GM12878 (cell line): ENCODE results near the gene RAD51B. TPM values are rescaled to one million over a fixed set of nuclear protein-coding genes. Genes with fewer than 3 reads are reported as not detected.
A peak's percentile ranks its signal among the peaks of the same experiment; 100 is the strongest.
"Not testable (repeated sequence)": the region's sequence is repeated elsewhere in the genome, so short reads cannot be mapped to it uniquely, and the experiment has no call there.

Source experiments
- ATAC-seq: fragments of 200-7000 bp; cut with Tn5 transposase; 3 replicates; pipeline ENCODE4 v1.9.1; 2020; ENCODE audit warnings: mild to moderate bottlenecking, moderate library complexity
- BruUV-seq: library from RNA; stranded (reverse); fragments of 400-500 nt; replicated peaks from 2 replicates; lab custom pipeline; 2021; lab: Mats Ljungman, UMichigan
- CTCF ChIA-PET: fragments of 300-600 bp; sonication (Branson Sonifier 250); formaldehyde crosslinking; extraction: SDS; loops from one replicate; lab custom pipeline; 2021; ENCODE audit warnings: inconsistent platforms; lab: Yijun Ruan, JAX
- POLR2A ChIA-PET: fragments of 350-600 bp; formaldehyde crosslinking; extraction: SDS; loops from one replicate; lab custom pipeline; 2021; ENCODE audit warnings: inconsistent platforms; lab: Charles Lee
- RAD21 ChIA-PET: fragments of 300-600 bp; sonication (Branson Sonifier 250); formaldehyde crosslinking; loops from one replicate; lab custom pipeline; 2023; ENCODE audit warnings: antibody characterized with exemption; ENCODE audit not compliant: unreplicated experiment; lab: Charles Lee
- SMC1A ChIA-PET: fragments of 300-600 bp; sonication (Branson Sonifier 250); formaldehyde crosslinking; loops from one replicate; lab custom pipeline; 2023; ENCODE audit not compliant: unreplicated experiment, uncharacterized antibody; lab: Charles Lee
- DNase-seq: peaks from one replicate; pipeline ENCODE4 v3.0.0-alpha.2; 2011; ENCODE audit warnings: low read depth, low spot score
- FAIRE-seq: peaks from 3 replicates; lab custom pipeline; 2011; peaks lifted over from hg19 to GRCh38; lab: Jason Lieb, UNC
- H2AFZ ChIP-seq: 2 replicates; pipeline ENCODE4 v1.6.0; 2011; ENCODE audit warnings: low read depth, low read length, control low read depth; ENCODE audit not compliant: control insufficient read depth
- H3K27ac ChIP-seq: 2 replicates; pipeline ENCODE4 v1.5.1; 2011; ENCODE audit warnings: control low read depth; ENCODE audit not compliant: control insufficient read depth, insufficient read depth
- H3K27me3 ChIP-seq, 2 experiments: replicated peaks in 1 of 2; 2 replicates each; pipeline versions ENCODE4 v1.6.0 to v1.6.1; 2011; ENCODE audit warnings: low read length in 1 of 2; ENCODE audit not compliant: control insufficient read depth in 2 of 2, insufficient read depth in 2 of 2
- H3K36me3 ChIP-seq, 2 experiments: 2 replicates each; pipeline ENCODE4 v1.5.1; 2011; ENCODE audit warnings: low read length in 1 of 2; ENCODE audit not compliant: control insufficient read depth in 2 of 2, insufficient read depth in 2 of 2
- H3K4me1 ChIP-seq: 2 replicates; pipeline ENCODE4 v1.6.1; 2011; ENCODE audit warnings: mild to moderate bottlenecking, low read length, moderate library complexity, mixed read lengths; ENCODE audit not compliant: control insufficient read depth, insufficient read depth
- H3K4me2 ChIP-seq: 2 replicates; pipeline ENCODE4 v1.6.0; 2011; ENCODE audit warnings: control low read depth; ENCODE audit not compliant: control insufficient read depth, insufficient read depth
- H3K4me3 ChIP-seq: fragments of 200-600 bp; sonication (generic); 2 replicates; pipeline ENCODE4 v1.5.1; 2016
- H3K79me2 ChIP-seq: 2 replicates; pipeline ENCODE4 v1.6.0; 2011; ENCODE audit warnings: low read length; ENCODE audit not compliant: control insufficient read depth, insufficient read depth
- H3K9ac ChIP-seq: 2 replicates; pipeline ENCODE4 v1.8.0; 2011; ENCODE audit warnings: low read length, control low read depth, mixed read lengths; ENCODE audit not compliant: control insufficient read depth, insufficient read depth
- H3K9me3 ChIP-seq: replicated peaks from 3 replicates; pipeline ENCODE4 v1.5.1; 2011; ENCODE audit warnings: mild to moderate bottlenecking, low read length; ENCODE audit not compliant: control insufficient read depth, insufficient read depth
- H4K20me1 ChIP-seq: 2 replicates; pipeline ENCODE4 v1.6.0; 2011; ENCODE audit not compliant: control insufficient read depth, insufficient read depth
- CHD2 ChIP-seq: IDR thresholded peaks from 2 replicates; pipeline ENCODE4 v1.6.1; 2011; ENCODE audit warnings: low read depth, low read length, improper control_type of control experiment, borderline replicate concordance
- ETV6 ChIP-seq, 2 experiments: fragments of 450-650 bp in 1 of 2; IDR thresholded peaks in 1 of 2; conservative IDR thresholded peaks in 1 of 2; 2 replicates each; pipeline ENCODE4 v1.6.1; 2014; ENCODE audit warnings: antibody characterized with exemption in 1 of 2, borderline replicate concordance in 1 of 2, low read depth in 1 of 2, mild to moderate bottlenecking in 1 of 2, moderate library complexity in 1 of 2
- LARP7 ChIP-seq: fragments of 450-650 bp; IDR thresholded peaks from 2 replicates; pipeline ENCODE4 v1.6.1; 2017; ENCODE audit warnings: mild to moderate bottlenecking
- NFYB ChIP-seq: IDR thresholded peaks from 2 replicates; pipeline ENCODE4 v1.6.1; 2011; ENCODE audit warnings: low read depth, mild to moderate bottlenecking, low read length, improper control_type of control experiment, moderate library complexity; ENCODE audit not compliant: insufficient read depth
- SMARCA5 ChIP-seq: fragments of 450-650 bp; IDR thresholded peaks from 2 replicates; pipeline ENCODE4 v1.6.1; 2017; ENCODE audit warnings: mild to moderate bottlenecking
- TCF3 ChIP-seq: IDR thresholded peaks from 2 replicates; pipeline ENCODE4 v1.6.1; 2012; ENCODE audit warnings: low read depth, mild to moderate bottlenecking, low read length, borderline replicate concordance; ENCODE audit not compliant: insufficient read depth
- YBX1 ChIP-seq: fragments of 450-650 bp; IDR thresholded peaks from 2 replicates; pipeline ENCODE4 v1.6.1; 2016; ENCODE audit warnings: antibody characterized with exemption
- ZNF217 ChIP-seq: fragments of 450-650 bp; IDR thresholded peaks from 2 replicates; pipeline ENCODE4 v1.6.1; 2017; ENCODE audit warnings: antibody characterized with exemption, mild to moderate bottlenecking
- WGBS: methylation state at CpG from one replicate; pipeline ENCODE4 v1.1.6; 2016; ENCODE audit warnings: low lambda C conversion rate; ENCODE audit not compliant: insufficient replicate concordance, insufficient coverage; ENCODE audit errors: missing lambda C conversion rate; 5-methylcytosine and 5-hydroxymethylcytosine counted together
- in situ Hi-C: fragments of 300-500 bp; cut with MboI; formaldehyde crosslinking; loops from 9 replicates; pipeline ENCODE4 v1.14.3; 2018; ENCODE audit warnings: mixed read lengths
- intact Hi-C: fragments of 100-400 bp; cut with micrococcal nuclease; formaldehyde crosslinking; loops from one replicate; pipeline ENCODE4 v1.14.2; 2022; ENCODE audit not compliant: unreplicated experiment
- polyA plus RNA-seq, 11 experiments: library from polyadenylated mRNA; depleted of rRNA in 4 of 11; unstranded in 6 of 11; stranded (reverse) in 5 of 11; fragments of >200 nt; fragmentation: Nextera tagmentation in 4 of 11; fragmentation: Illumina TruSeq in 1 of 11; extraction: Ambion mirVana in 4 of 11; extraction: Trizol in 1 of 11; gene quantifications; 1 replicate in 1 of 11; 2 replicates in 10 of 11; pipeline versions ENCODE4 v1.2.1 to v1.2.3, GENCODE V29; 2011 to 2016; ENCODE audit warnings: inconsistent platforms in 2 of 11, missing spikeins in 2 of 11, low read depth in 1 of 11
- total RNA-seq, 4 experiments: library from RNA; depleted of rRNA in 3 of 4; stranded (reverse); fragments of >200 nt in 3 of 4; fragmentation: Illumina TruSeq in 1 of 4; extraction: Trizol in 1 of 4; gene quantifications; 2 replicates each; pipeline versions ENCODE4 v1.2.1 to v1.2.3, GENCODE V29; 2013 to 2021
- TF ChIP-seq, protein P1 (sequence below): IDR thresholded peaks from 2 replicates; pipeline ENCODE4 v1.6.1; 2012; ENCODE audit warnings: low read depth, low read length, improper control_type of control experiment
- TF ChIP-seq, protein P2 (sequence below): fragments of 450-650 bp; IDR thresholded peaks from 2 replicates; pipeline ENCODE4 v1.6.1; 2017; ENCODE audit warnings: mild to moderate bottlenecking, low read depth, inconsistent platforms; ENCODE audit not compliant: poor library complexity, severe bottlenecking

The RAD51B gene
- total and polyA plus RNA-seq, 10 of the 15 experiments (the other 5 are each of a cell fraction or from before 2014, with no cell fraction given) = 9.8 to 26.8 (median 21.3) TPM

DNA sequence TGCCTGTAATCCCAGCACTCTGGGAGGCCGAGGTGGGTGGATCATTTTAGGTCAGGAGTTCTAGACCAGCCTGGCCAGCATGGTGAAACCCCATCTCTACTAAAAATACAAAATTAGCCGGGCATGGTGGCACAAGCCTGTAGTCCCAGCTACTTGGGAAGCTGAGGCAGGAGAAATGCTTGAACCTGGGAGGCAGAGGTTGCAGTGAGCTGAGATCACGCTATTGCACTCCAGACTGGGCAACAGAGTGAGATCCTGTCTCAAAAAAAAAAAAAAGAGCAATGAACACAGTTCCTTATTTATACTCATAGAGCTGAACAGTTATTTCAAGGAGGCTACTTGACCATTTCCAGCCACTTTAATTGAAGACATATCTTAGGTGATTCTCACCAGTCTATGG, 469.9 kb downstream of the RAD51B start:
- H3K27ac ChIP-seq, in situ Hi-C loops, H3K4me2 ChIP-seq, H3K9ac ChIP-seq, H3K36me3 ChIP-seq, ATAC-seq, BruUV-seq, H3K27me3 ChIP-seq, DNase-seq, FAIRE-seq, H3K9me3 ChIP-seq, H2AFZ ChIP-seq, H3K4me3 ChIP-seq, H3K79me2 ChIP-seq, H4K20me1 ChIP-seq: not testable (repeated sequence)
- WGBS = 88% methylated on average over 3 of the region's 3 CpGs
- peaks cover 66% of the 10 kb centered on the region for H3K4me1 ChIP-seq
- ChIA-PET RAD21 (interaction anchor here (0.9 to 15.7 kb wide), 8 partner anchors 12 to 555 kb away, joined by 3 to 343 read pairs (median 4); no protein-coding TSS in a partner anchor), CTCF (interaction anchor here (1.5 to 10.0 kb wide), 2 partner anchors 17 to 42 kb away, joined by 3 to 73 read pairs; no protein-coding TSS in a partner anchor), SMC1A (interaction anchor here (7.8 to 14.2 kb wide), 5 partner anchors 6 to 39 kb away, joined by 58 to 321 read pairs (median 121); no protein-coding TSS in a partner anchor), POLR2A (interaction anchor here (0.6 to 12.4 kb wide), 7 partner anchors 10 to 519 kb away, joined by 3 to 141 read pairs (median 5); no protein-coding TSS in a partner anchor)
- intact Hi-C loops = loop anchor here (10.0 kb wide), 2 partner anchors 395 to 525 kb away; no protein-coding TSS in a partner anchor

DNA sequence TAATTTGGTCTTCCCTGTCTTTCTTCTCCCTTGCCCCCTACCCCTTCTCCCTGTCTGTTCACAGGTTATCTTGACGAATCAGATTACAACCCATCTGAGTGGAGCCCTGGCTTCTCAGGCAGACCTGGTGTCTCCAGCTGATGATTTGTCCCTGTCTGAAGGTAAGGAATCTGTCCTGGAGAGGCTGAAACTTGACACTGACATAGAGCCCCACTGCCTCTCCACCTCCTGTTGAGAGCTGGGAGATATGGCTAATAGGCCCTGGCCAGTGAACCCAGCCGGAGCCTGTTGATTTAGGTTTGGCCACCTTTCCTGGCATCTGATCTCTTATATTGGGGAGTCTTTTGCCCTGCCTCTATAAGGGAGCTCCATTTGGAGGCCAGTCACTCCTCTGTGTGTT, 472.2 kb downstream of the RAD51B start:
- intact Hi-C loops (no loop called here), in situ Hi-C loops (no loop called here)
- H3K4me1 ChIP-seq = peaks cover 49% of the 10 kb centered on the region
- no peaks in the 10 kb centered on the region for H4K20me1 ChIP-seq
- H3K27me3 ChIP-seq = no peaks in the 10 kb centered on the region
- WGBS = 100% methylated on average over 2 of the region's 2 CpGs
- ATAC-seq = no peak
- H3K9ac ChIP-seq = no peak overlapping the region
- SMC1A ChIA-PET = interaction anchor here (0.7 to 14.2 kb wide), 15 partner anchors 9 to 113 kb away, joined by 3 to 321 read pairs (median 6); no protein-coding TSS in a partner anchor
- RAD21 ChIA-PET = interaction anchor here (0.8 to 5.1 kb wide), 11 partner anchors 8 to 69 kb away, joined by 3 to 59 read pairs (median 4); no protein-coding TSS in a partner anchor
- H3K4me3 ChIP-seq = no peak overlapping the region
- POLR2A ChIA-PET = interaction anchor here (0.9 to 2.4 kb wide), 6 partner anchors 8 to 112 kb away, joined by 3 to 15 read pairs (median 3); no protein-coding TSS in a partner anchor
- no peak for FAIRE-seq
- H3K27ac ChIP-seq = 0 out of 2 replicates have a peak overlapping the region, but pooled peaks have one; percentile 1
- H3K36me3 ChIP-seq = no peaks in the 10 kb centered on the region
- BruUV-seq = no TSS peak
- no peak for DNase-seq
- H3K9me3 ChIP-seq = no peaks in the 10 kb centered on the region
- H3K4me2 ChIP-seq = no peak overlapping the region
- no peak overlapping the region for H2AFZ ChIP-seq
- H3K79me2 ChIP-seq = no peaks in the 10 kb centered on the region
- CTCF ChIA-PET = interaction anchor here (0.6 to 4.6 kb wide), 8 partner anchors 8 to 533 kb away, joined by 3 to 37 read pairs (median 3); no protein-coding TSS in a partner anchor
- TF ChIP-seq LARP7 = no peak
- TF ChIP-seq CHD2 = no peak
- no peak for TF ChIP-seq ZNF217
- TF ChIP-seq, protein P1, sequence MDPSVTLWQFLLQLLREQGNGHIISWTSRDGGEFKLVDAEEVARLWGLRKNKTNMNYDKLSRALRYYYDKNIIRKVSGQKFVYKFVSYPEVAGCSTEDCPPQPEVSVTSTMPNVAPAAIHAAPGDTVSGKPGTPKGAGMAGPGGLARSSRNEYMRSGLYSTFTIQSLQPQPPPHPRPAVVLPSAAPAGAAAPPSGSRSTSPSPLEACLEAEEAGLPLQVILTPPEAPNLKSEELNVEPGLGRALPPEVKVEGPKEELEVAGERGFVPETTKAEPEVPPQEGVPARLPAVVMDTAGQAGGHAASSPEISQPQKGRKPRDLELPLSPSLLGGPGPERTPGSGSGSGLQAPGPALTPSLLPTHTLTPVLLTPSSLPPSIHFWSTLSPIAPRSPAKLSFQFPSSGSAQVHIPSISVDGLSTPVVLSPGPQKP = no peak
- TF ChIP-seq SMARCA5 = no peak
- TF ChIP-seq NFYB = no peak
- TF ChIP-seq, protein P2, sequence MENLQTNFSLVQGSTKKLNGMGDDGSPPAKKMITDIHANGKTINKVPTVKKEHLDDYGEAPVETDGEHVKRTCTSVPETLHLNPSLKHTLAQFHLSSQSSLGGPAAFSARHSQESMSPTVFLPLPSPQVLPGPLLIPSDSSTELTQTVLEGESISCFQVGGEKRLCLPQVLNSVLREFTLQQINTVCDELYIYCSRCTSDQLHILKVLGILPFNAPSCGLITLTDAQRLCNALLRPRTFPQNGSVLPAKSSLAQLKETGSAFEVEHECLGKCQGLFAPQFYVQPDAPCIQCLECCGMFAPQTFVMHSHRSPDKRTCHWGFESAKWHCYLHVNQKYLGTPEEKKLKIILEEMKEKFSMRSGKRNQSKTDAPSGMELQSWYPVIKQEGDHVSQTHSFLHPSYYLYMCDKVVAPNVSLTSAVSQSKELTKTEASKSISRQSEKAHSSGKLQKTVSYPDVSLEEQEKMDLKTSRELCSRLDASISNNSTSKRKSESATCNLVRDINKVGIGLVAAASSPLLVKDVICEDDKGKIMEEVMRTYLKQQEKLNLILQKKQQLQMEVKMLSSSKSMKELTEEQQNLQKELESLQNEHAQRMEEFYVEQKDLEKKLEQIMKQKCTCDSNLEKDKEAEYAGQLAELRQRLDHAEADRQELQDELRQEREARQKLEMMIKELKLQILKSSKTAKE = no peak
- no peak for TF ChIP-seq TCF3
- TF ChIP-seq ETV6 (conservative IDR thresholded peaks at IDR 0.05 in 1 of 2, IDR thresholded peaks at IDR 0.05 in 1 of 2; ENCODE audit: borderline replicate concordance in 1 of 2, low read depth in 1 of 2) = no peak
- no peak for TF ChIP-seq YBX1
